Stimulated activated CD4-positive, alpha-beta T cell treated with anti-CD3 and anti-CD28 coated beads, Interleukin-4, amount 100 ng/mL, for 1 hour (primary cell): ENCODE measurements around the gene SC5D.

Experiments used
- DNase-seq: peaks from one replicate; pipeline ENCODE4 v3.0.0-alpha.2; 2020

The SC5D gene

DNA sequence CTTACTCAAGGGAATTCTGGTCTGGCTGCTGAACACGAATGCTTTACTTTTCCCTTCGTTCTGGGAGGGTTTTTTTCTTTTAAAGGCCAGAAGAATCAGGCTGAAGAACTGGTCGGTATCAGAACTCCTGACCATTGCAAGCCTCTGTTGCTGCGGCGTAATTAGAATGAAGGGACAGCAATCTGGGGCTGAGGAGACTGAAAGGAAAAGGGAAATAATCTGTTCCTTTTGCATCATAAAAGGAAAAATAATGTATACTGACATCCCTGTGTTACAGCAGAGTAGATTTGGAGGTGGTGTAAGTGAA, 670 bp downstream of the SC5D start:
- DNase-seq, result no peak

- no peak for DNase-seq
These were observed 2.9 kb downstream of the SC5D start for GRCh38 chr11:121295246-121296029.

DNA sequence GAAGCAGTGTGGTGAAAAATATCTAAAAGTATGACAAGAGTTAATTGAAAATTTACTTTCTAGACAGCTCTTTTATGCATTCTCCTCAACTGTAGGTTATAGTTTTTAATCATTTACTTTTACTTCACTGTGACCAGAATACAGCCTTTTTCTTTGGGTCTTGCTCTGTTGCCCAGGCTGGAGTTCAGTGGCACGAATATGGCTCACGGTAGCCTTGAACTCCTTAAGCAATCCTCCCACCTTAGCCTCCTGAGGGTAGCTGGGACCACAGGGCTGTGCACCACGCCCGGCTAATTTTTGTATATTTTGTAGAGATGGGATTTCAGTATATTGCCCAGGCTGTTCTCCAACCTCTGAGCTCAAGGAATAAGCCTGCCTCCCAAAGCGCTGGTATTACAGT, 5.3 kb downstream of the SC5D start:
- DNase-seq, result no peak

DNA sequence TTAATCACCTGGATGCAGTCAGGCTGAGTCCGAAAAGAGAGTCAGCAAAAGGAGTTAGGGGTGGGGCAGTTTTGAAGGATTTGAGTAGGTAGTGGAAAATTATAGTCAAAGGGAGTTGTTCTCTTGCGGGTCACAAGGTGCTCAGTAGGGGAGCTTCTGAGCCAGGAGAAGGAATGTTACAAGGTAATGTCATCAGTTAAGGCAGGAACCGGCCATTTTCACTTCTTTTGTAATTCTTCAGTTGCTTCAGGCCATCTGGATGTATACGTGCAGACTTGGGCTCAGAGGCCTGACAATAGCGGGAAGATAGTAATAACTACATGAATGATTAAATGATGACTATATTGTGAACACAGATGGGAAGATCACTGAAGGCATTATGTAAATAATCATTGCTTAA, 6.2 kb downstream of the SC5D start:
- no peak for DNase-seq

DNA sequence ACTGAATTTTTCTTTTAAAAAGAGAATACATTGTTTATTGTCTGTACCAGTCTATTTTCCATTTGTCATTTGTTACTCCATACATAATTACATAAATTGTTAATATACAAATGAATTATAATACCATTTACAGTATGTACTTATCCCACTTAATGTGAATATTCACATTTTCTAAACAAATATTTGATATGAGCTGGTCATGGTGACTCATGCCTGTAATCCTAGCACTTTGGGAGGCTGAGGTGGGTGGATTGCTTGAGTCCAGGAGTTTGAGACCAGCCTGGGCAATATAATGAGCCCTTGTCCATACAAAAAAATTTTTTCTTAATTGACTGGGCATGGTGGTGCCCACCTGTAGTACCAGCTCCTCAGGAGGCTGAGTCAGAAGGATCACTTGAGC, 6.8 kb downstream of the SC5D start:
- DNase-seq, result no peak

DNA sequence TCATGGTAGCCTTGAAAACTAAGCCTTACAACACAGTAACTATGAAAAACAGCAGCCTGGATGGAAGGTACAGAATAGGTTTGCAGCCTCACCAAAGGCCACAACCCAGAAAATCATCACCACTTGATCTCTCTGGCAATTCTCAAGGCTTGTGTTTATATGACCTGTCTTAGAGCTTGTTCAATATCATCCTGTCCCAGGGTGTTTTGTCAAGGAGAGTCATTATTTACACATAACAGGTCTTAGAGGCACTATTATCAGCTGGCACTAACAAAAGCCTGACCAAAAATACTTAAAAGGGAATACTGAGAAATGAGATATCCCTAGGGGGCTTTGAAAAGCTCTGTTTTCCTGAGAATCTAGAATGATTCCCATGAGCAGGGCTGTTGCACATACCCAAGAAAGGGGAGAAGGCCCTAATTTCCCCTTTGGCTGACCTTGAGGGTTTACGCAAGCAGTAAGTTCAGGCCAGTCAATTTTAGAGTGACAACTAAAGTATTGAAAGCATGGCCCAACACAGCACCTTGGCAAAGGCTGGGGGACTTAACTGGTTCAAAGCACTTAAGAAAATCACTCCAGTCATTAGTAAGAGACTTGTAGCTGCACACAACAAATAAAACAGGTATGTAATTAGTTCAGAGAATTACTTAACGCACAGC, 7.9 kb downstream of the SC5D start:
- DNase-seq, result no peak

DNA sequence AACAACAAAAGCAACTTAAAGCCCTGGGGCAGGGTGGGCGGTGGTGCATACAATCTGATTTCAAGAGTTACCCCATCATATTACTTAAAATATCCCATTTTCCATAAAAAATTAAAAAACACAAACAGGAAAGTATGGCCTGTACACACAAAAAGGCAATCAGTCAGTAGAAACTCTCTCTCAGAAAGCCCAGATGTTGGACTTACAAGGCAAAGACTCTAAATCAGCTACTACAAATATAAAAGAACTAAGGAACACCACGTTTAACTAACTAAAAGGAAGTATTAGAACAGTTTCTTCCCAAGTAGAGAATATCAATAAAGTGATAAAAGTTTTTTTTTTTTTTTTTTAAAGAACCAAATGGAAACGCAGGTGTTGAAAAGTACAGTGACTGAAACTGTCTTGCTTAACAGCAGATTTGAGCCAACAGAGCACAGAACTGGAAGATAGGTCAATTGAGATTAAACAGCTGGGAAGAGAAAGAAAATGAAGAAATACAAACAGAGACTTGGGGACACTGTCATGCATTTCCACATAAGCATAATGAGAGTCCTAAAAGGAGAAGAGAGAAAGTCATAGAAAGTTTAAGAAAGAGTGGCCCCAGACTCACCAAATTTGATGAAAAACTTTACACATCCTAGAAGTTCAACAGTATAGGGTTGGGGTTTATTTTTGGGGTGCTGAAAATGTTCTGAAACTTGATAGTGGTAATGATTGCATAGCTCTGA, 8.6 kb downstream of the SC5D start:
- no peak for DNase-seq

DNA sequence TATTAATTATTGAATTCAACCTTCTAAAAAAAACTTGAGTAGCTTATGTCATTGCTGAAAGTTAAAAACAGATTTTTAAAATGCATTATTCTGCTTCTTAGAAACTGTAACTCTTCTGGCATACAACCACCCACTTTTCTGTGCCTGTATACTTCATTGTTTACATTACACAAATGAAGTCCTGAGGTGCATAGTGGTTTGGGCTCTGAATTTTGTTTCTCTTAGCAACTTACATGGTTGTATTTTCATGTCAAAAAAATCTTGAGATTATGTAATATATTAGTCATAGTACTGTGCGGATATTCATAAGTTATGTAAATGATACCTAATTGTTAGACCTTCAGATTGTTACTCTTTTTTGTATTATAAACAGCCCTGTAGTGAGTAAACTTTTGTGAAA, 12.2 kb downstream of the SC5D start:
- no peak for DNase-seq

DNA sequence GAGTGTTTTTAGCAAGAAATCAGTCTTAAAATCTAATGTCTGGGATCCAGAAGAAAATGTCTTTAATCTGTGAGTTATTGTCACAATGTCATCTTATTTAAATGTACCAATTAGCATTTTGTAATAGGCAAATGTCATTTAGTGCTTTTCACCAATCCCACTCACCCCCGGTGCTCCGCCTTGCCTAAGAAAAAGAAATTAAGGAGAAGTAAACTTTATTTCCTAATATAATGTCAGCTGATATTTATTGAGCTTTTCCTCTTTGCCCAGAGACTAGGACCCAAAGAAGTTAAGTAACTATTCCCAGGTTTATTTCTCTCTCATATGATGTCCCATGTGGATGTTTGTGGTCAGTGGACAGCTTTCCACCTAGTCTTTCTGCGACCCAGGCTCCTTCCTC, 16.2 kb downstream of the SC5D start:
- DNase-seq, result no peak

DNA sequence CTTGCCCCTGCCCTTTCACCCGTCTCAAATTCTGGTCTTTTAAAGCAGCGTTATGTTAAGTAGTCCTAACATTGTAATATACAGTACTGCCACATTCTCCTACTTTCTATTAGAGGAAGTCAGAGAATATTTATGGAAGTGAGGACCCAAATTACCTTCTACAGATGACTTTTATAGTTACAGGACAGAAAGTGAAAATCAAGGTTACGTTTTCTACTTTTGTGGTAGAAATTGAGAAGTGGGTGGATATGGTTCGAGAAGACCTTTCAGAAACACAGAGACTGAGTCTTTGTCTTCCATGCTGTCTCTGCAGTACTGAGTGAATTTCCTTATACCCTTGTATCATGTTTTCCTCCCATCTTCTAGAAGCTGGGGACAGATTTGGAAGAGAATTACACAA, 17.1 kb downstream of the SC5D start:
- DNase-seq, result no peak

GRCh38 chr11:121310908-121311307, 18.3 kb downstream of the SC5D start:
- no peak for DNase-seq

DNA sequence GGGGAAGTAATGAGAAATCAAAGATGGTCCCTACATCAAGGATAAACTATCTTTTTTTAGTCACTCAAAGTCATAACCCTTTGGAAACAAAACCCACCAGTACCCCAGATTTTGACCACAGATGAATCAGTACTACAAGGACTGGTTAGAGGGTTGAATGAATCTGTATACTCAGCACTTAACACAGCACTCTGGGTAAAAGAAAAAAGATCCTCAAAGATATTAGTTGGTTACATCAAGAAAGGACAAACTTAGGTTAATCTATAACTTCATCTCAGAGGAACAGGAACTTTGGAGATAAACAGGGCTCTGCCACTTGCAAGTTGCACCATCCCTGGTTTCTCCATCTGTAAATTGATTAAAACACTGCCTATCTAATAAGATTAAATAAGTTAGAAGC, 18.8 kb downstream of the SC5D start:
- no peak for DNase-seq

DNA sequence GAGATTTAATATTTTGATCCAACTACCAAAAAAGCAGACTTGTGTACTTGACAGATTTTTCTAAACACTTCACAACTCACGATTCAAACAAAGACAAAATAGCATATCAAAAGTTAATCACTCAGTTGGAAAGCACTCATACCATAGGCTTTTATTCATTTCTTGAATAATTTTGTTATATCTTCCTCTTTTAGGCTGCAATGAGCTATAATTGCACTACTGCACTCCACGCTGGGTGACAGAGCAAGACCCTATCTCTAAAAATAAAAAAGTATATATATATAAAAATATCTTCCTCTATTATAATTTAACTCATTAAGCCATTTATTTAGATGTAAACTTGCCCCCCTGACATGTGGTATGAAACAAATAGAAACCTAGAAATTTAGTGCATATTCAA, 19.9 kb downstream of the SC5D start:
- DNase-seq, result no peak

DNA sequence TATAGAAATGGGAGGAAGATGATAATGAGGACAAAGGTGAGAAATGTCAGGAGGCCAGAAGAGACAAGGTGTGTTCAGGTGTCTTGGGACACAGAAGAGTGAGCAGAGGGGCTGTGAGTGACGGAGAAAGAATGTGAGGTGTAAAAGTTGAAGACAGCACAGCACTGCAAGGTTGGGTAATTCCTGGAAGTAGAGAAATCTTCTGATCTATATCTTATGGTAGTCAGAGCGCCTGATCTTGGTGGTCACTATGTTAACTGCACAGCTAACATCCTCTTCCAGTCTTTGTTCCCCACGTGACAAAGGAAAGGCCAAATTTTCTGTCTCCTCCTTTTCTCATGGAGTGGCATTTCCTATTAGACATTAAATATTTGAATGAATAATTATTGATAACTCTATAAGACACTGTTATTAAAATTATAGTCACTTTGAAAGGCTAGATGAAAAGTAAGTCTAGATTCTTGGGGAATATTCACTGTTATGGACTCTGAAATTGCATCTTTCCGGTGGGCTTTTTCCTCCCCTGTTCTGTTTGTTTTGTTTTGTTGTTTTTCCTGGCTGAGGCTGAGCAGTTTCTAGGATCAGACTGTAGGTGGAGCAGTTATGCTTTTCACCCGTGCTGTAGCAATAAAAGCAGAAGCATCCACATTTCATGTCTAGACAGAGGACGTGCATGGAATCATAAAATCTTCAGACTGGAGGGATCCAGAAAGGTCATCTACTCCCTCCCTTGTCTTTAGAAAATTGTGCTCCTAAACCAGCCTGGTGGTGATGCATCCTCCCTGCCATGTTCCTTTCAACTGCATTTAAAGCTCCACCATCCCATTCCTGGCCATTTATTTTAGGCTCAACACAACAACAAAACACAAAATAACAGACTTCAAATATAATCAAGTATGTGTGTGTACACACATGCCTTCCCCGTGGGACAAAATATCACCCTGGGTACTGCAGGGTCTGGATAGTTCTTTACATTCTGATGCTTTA, 26.6 kb downstream of the SC5D start:
- DNase-seq, result no peak

DNA sequence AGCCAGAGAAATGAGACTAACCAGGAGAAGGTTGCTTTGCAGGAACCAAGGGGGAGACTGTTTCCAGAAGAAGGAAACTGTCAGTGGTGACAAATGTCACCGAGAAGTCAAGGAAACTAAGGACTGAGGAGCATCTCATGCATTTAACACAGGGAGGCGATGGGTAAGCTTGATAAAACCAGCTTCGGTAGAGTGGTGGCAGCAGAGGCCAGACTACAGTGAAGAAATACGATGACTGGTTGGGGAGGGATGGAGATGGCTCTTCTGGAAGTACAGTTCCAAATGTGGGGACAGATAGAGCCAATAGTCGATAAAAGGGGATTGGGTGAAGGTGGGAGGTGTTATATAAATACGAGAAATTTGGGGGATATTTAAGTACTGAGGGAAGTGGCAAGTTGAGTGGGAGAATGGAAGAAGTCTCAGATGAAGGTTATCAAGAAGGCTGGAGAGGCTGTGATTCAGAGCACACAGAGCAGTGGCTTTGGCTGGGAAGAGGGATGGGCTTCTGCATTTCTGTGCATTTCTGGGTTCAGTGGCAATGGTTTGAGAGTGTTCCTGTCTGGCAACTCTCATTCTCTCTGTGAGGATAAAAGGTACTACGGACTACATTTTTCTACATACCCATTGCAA, 29.2 kb downstream of the SC5D start:
- no peak for DNase-seq

DNA sequence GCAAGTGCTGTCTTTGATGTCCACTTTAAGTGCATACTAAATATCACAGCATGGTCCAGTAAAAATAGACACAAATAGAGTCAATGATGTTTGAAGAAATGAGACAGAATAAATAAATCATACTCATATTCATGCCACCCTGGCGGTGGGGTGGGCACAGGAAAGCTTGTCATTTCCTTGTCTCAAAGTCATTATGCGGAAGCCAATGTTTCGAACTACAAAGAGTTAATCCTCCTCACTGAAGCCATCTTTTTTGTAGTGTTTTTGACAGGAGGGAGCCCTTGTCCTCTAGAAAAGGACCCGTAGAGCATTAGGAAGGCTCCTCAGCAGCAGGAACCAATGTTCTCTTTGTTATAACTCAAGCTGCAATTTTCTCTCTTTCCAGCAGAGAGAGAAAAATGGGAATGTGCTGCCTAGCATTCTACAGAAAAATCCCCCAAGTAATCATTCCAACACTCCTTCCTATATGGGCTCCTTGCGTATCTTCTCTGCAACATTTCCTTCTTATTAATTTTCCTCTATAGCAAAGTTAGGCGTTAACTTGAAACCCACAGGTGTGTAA, 30.6 kb downstream of the SC5D start:
- DNase-seq, result no peak

GRCh38 chr11:121326230-121326629, 33.7 kb downstream of the SC5D start:
- no peak for DNase-seq

DNA sequence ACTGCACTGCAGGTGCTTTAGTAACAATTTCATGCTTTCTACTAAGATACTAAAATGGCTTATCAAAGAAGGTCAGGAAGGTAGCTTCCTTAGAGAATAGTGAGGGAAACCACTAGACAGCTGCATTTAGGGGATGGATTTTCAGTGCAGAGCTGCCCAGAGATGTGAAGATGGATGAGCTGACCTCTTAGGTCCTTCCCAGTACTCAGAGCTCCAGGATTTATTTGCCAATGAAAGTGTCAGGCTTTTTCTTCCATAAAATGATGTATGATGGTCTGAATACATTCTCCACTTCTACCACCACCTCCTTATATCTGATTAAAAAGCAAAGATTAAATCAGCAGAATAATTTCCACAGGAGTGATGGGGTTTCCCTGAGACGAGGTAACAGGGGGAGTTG, 35.0 kb downstream of the SC5D start:
- DNase-seq, result no peak

DNA sequence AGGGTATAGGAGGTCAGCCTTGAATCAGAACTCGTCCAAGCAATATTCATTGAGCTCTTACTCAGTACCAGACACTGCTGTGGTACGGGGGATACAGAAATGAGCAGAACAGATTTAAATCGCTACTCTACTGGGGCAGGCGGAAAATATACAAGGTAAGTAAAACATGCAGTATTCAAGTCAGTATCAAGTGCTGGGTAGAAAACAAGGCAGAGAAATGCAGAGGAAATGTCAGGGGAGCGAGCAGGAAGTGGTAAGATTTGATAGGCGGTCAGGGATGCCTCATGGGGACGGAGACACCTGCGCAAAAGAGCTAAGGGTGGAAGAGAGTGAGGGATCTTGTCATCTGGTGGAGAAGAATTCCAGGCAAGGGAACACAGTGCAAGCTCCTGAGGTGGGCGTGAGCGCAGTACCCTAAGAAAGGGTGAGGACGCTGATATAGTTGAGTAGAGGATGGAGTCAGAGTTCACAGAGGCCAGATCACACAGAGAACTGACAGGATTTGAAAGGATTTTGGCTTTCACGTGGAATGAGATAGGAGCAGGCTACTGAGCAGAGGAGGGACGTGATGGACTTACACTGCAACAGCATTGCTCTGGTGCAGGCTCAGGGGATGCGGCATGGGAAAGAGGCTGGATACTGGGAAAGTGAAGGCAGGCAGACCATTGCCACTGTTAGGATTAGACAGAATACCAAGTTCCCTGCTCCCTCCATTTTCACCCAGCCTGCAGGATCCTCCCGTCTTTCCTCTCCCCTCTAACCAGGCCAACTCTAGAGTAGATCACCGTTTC, 35.8 kb downstream of the SC5D start:
- DNase-seq, result peak; percentile 8

DNA sequence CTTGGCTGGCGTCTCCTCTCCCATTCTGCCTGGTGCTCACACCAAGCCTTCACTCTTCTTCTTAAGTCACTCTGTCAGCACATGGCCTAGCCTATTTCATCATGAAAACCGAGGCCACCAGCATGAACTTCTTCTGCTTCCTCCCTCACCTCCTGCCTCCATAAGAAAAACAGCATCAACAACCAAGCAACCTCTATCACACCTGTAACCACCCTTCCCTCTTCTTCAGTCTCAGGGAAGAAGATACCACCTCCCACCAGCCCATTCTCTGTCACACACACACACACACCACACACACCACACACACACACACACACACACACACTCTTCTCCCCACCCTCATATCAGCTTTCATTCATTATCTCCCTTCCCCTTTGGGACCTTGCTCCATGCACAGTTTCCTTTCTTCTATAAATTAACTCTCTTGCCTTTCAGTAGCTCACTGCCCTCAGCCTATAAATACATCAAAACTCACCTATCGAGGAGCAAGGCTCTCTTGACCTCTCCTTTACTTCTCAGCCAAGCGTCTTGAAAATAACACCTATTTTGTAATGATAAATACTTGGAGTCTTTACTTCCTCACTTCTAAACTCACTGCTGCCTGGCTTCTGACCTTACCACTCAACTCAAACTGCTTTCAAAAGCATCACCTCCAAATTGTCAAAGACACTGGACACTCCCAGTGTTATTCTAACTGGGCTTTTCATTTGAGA, 36.6 kb downstream of the SC5D start:
- DNase-seq, result no peak
